HL-60 (cell line): ENCODE data around the gene R3HCC1L.

Experiments
- CTCF ChIP-seq: IDR thresholded peaks from one replicate; pipeline ENCODE4 v1.5.1; 2011; ENCODE audit warnings: low read length, control low read depth, inconsistent platforms; ENCODE audit not compliant: insufficient read depth
- GABPA ChIP-seq: IDR thresholded peaks from 2 replicates; pipeline ENCODE4 v1.6.1; 2012; ENCODE audit warnings: low read depth
- POLR2AphosphoS5 ChIP-seq: IDR thresholded peaks from 2 replicates; pipeline ENCODE4 v1.6.1; 2012; ENCODE audit warnings: low read depth
- TF ChIP-seq, protein P1 (sequence below): IDR thresholded peaks from 2 replicates; pipeline ENCODE4 v1.6.1; 2012; ENCODE audit warnings: low read depth; ENCODE audit not compliant: insufficient replicate concordance

GRCh38 chr10:98134117-98134430 is 383 bp upstream of the R3HCC1L start:
- TF ChIP-seq POLR2AphosphoS5, result no peak
- TF ChIP-seq CTCF, result no peak
- TF ChIP-seq, protein P1, sequence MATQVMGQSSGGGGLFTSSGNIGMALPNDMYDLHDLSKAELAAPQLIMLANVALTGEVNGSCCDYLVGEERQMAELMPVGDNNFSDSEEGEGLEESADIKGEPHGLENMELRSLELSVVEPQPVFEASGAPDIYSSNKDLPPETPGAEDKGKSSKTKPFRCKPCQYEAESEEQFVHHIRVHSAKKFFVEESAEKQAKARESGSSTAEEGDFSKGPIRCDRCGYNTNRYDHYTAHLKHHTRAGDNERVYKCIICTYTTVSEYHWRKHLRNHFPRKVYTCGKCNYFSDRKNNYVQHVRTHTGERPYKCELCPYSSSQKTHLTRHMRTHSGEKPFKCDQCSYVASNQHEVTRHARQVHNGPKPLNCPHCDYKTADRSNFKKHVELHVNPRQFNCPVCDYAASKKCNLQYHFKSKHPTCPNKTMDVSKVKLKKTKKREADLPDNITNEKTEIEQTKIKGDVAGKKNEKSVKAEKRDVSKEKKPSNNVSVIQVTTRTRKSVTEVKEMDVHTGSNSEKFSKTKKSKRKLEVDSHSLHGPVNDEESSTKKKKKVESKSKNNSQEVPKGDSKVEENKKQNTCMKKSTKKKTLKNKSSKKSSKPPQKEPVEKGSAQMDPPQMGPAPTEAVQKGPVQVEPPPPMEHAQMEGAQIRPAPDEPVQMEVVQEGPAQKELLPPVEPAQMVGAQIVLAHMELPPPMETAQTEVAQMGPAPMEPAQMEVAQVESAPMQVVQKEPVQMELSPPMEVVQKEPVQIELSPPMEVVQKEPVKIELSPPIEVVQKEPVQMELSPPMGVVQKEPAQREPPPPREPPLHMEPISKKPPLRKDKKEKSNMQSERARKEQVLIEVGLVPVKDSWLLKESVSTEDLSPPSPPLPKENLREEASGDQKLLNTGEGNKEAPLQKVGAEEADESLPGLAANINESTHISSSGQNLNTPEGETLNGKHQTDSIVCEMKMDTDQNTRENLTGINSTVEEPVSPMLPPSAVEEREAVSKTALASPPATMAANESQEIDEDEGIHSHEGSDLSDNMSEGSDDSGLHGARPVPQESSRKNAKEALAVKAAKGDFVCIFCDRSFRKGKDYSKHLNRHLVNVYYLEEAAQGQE, result no peak
- TF ChIP-seq GABPA, result no peak
